Activated effector memory CD4-positive, alpha-beta T cell treated with Interleukin-2 at 50 U/mL for 16 hours (primary cell): Measurements from ENCODE around the gene NOP56.

Experiments
- DNase-seq: peaks from one replicate; pipeline ENCODE4 v3.0.0-alpha.2; 2020

NOP56 gene

GRCh38 chr20:2651772-2652723 is at the start of gene NOP56:
Gene NOP56, plus strand, starts transcription at chr20:2652632. Its CDS starts 29 bp downstream, at chr20:2652661.
- peak; percentile 97 for DNase-seq

GRCh38 chr20:2602746-2603145 is 49.7 kb upstream of the NOP56 start:
- no peak for DNase-seq

- DNase-seq: no peak
Observed at GRCh38 chr20:2603816-2604505, 48.5 kb upstream of the NOP56 start.

GRCh38 chr20:2604506-2604835 is 48.0 kb upstream of the NOP56 start:
- DNase-seq: no peak

- no peak for DNase-seq
Observed at GRCh38 chr20:2606507-2607006, 45.9 kb upstream of the NOP56 start.

GRCh38 chr20:2610326-2610725 is 42.1 kb upstream of the NOP56 start:
- no peak for DNase-seq

- no peak for DNase-seq
Observed at GRCh38 chr20:2610941-2611720, 41.3 kb upstream of the NOP56 start.

GRCh38 chr20:2612073-2612472 is 40.4 kb upstream of the NOP56 start:
- DNase-seq: no peak

GRCh38 chr20:2616634-2617033 is 35.8 kb upstream of the NOP56 start:
- DNase-seq: no peak

- no peak for DNase-seq
Observed at GRCh38 chr20:2617099-2617714, 35.2 kb upstream of the NOP56 start.

- DNase-seq: no peak
Observed at GRCh38 chr20:2618815-2619214, 33.6 kb upstream of the NOP56 start.

GRCh38 chr20:2619337-2619736 is 33.1 kb upstream of the NOP56 start:
- DNase-seq: no peak

GRCh38 chr20:2619961-2620595 is 32.4 kb upstream of the NOP56 start:
- no peak for DNase-seq

GRCh38 chr20:2624190-2624589 is 28.2 kb upstream of the NOP56 start:
- DNase-seq: no peak

- DNase-seq: no peak
Observed at GRCh38 chr20:2625062-2625461, 27.4 kb upstream of the NOP56 start.

GRCh38 chr20:2626853-2627541 is 25.4 kb upstream of the NOP56 start:
- DNase-seq: no peak

GRCh38 chr20:2631228-2631627 is 21.2 kb upstream of the NOP56 start:
- no peak for DNase-seq

- DNase-seq: no peak
Observed at GRCh38 chr20:2633381-2633780, 19.1 kb upstream of the NOP56 start.

- no peak for DNase-seq
Observed at GRCh38 chr20:2637246-2637645, 15.2 kb upstream of the NOP56 start.

- no peak for DNase-seq
Observed at GRCh38 chr20:2640260-2640659, 12.2 kb upstream of the NOP56 start.

- DNase-seq: no peak
Observed at GRCh38 chr20:2640899-2641298, 11.5 kb upstream of the NOP56 start.

- DNase-seq: no peak
Observed at GRCh38 chr20:2643708-2644107, 8.7 kb upstream of the NOP56 start.
